Measurements from ENCODE around the gene IMPG1. TPM values are rescaled to one million over a fixed set of nuclear protein-coding genes. Genes with fewer than 3 reads are reported as not detected.

IMPG1 gene
- total RNA-seq (2014; rRNA removed; shearing (Covaris generic)), result not detected in 2 replicates
- total RNA-seq (2022), result not detected in 2 replicates
- Bru-seq, nascent RNA, result not detected
- BruChase-seq, experiment 1, labeled RNA remaining after a 6-hour chase, result not detected
- BruChase-seq, experiment 2, labeled RNA remaining after a 2-hour chase, result not detected
- long read RNA-seq, result 0 reads

- BruUV-seq (replicated peaks), result no TSS peak
- DNase-seq (ENCODE audit: low spot score), result no peak
- Histone ChIP-seq H3K9me3 (ENCODE audit: low read length) (no peaks in the 10 kb centered on the region), H4K20me1 (ENCODE audit: insufficient read depth, low read length) (no peaks in the 10 kb centered on the region), H3K36me3 (ENCODE audit: insufficient read depth, low read length) (no peaks in the 10 kb centered on the region), H3K4me3 (ENCODE audit: low read depth, low read length, poor library complexity, severe bottlenecking) (no peak within 1 kb of the TSS), H3K9me2 (ENCODE audit: insufficient read depth, low read length) (no peaks in the 10 kb centered on the region), H3K4me1 (ENCODE audit: insufficient read depth, low read length, poor library complexity, severe bottlenecking) (no peaks in the 10 kb centered on the region), H3K27ac (ENCODE audit: low read depth, low read length, poor library complexity, severe bottlenecking) (no peak within 1 kb of the TSS), H3K79me2 (ENCODE audit: insufficient read depth, low read depth, low read length) (no peaks in the 10 kb centered on the region), H3K4me2 (ENCODE audit: low read length) (no peak within 1 kb of the TSS), H2AFZ (ENCODE audit: low read length) (no peak within 1 kb of the TSS)
- intact Hi-C loops (cut with micrococcal nuclease; ENCODE audit: unreplicated experiment), result no loop called here
- no peak for TF ChIP-seq EZH2phosphoT487 (IDR thresholded peaks at IDR 0.05; ENCODE audit: borderline replicate concordance, low read depth, low read length)
- TF ChIP-seq CTCF (conservative IDR thresholded peaks at IDR 0.05; ENCODE audit: low read length), result no peak
- ChIA-PET CTCF (ENCODE audit: unreplicated experiment) (no interaction called here), POLR2A (interaction anchor here (1.0 kb wide), 1 partner anchor 56 kb away, joined by 3 read pairs; no protein-coding TSS in a partner anchor)
These were observed at the start of gene IMPG1 for GRCh38 chr6:76072562-76072961. TSS of gene IMPG1 (minus strand) at chr6:76072662. CDS start at chr6:76072488, 174 bp downstream.

- H3K36me3 ChIP-seq (ENCODE audit: insufficient read depth, low read length), result no peaks in the 10 kb centered on the region
- H3K4me2 ChIP-seq (ENCODE audit: low read length), result no peak overlapping the region
- ChIA-PET POLR2A (no interaction called here), CTCF (ENCODE audit: unreplicated experiment) (no interaction called here)
- no peaks in the 10 kb centered on the region for H3K9me2 ChIP-seq (ENCODE audit: insufficient read depth, low read length)
- no peaks in the 10 kb centered on the region for H3K4me1 ChIP-seq (ENCODE audit: insufficient read depth, low read length, poor library complexity, severe bottlenecking)
- no peaks in the 10 kb centered on the region for H4K20me1 ChIP-seq (ENCODE audit: insufficient read depth, low read length)
- intact Hi-C loops (cut with micrococcal nuclease; ENCODE audit: unreplicated experiment), result no loop called here
- H3K9me3 ChIP-seq (ENCODE audit: low read length), result no peaks in the 10 kb centered on the region
- DNase-seq (ENCODE audit: low spot score), result no peak
- no peak overlapping the region for H3K4me3 ChIP-seq (ENCODE audit: low read depth, low read length, poor library complexity, severe bottlenecking)
- no peak overlapping the region for H3K27ac ChIP-seq (ENCODE audit: low read depth, low read length, poor library complexity, severe bottlenecking)
- no peak overlapping the region for H2AFZ ChIP-seq (ENCODE audit: low read length)
- H3K79me2 ChIP-seq (ENCODE audit: insufficient read depth, low read depth, low read length), result no peaks in the 10 kb centered on the region
- no TSS peak for BruUV-seq (replicated peaks)
- TF ChIP-seq EZH2phosphoT487 (IDR thresholded peaks at IDR 0.05; ENCODE audit: borderline replicate concordance, low read depth, low read length) (no peak), CTCF (conservative IDR thresholded peaks at IDR 0.05; ENCODE audit: low read length) (no peak)
These were observed 47.8 kb upstream of the IMPG1 start for GRCh38 chr6:76120302-76120701.

GRCh38 chr6:76073281-76073680 is 819 bp upstream of the IMPG1 start:
- CTCF ChIA-PET (ENCODE audit: unreplicated experiment), result no interaction called here
- POLR2A ChIA-PET, result no interaction called here
- TF ChIP-seq CTCF (conservative IDR thresholded peaks at IDR 0.05; ENCODE audit: low read length) (no peak), EZH2phosphoT487 (IDR thresholded peaks at IDR 0.05; ENCODE audit: borderline replicate concordance, low read depth, low read length) (no peak)

More at GRCh38 chr6:76073281-76073680, 819 bp upstream of the IMPG1 start:
- intact Hi-C loops (cut with micrococcal nuclease; ENCODE audit: unreplicated experiment), result no loop called here
- H3K27ac ChIP-seq (ENCODE audit: low read depth, low read length, poor library complexity, severe bottlenecking), result no peak overlapping the region
- H3K9me3 ChIP-seq (ENCODE audit: low read length), result no peaks in the 10 kb centered on the region
- H3K79me2 ChIP-seq (ENCODE audit: insufficient read depth, low read depth, low read length), result no peaks in the 10 kb centered on the region
- BruUV-seq (replicated peaks), result no TSS peak
- H2AFZ ChIP-seq (ENCODE audit: low read length), result no peak overlapping the region
- H3K36me3 ChIP-seq (ENCODE audit: insufficient read depth, low read length), result no peaks in the 10 kb centered on the region
- H3K4me1 ChIP-seq (ENCODE audit: insufficient read depth, low read length, poor library complexity, severe bottlenecking), result no peaks in the 10 kb centered on the region
- H3K9me2 ChIP-seq (ENCODE audit: insufficient read depth, low read length), result no peaks in the 10 kb centered on the region
- no peak overlapping the region for H3K4me3 ChIP-seq (ENCODE audit: low read depth, low read length, poor library complexity, severe bottlenecking)
- no peak for DNase-seq (ENCODE audit: low spot score)
- no peaks in the 10 kb centered on the region for H4K20me1 ChIP-seq (ENCODE audit: insufficient read depth, low read length)
- H3K4me2 ChIP-seq (ENCODE audit: low read length), result no peak overlapping the region

Data from OCI-LY7 (cell line).